ENCODE measurements around the gene TSPAN11. TPM values are rescaled to one million over a fixed set of nuclear protein-coding genes. Genes with fewer than 3 reads are reported as not detected.

Gene TSPAN11
- total RNA-seq, 1 experiment from 2014 or later, result not detected

Other genes starting within 250 kb of the TSPAN11 start
- 46.6 TPM for gene IPO8, start 230.9 kb upstream of the TSPAN11 start, total RNA-seq (2021; ENCODE audit: unreplicated experiment)
- gene CAPRIN2, start 171.8 kb upstream of the TSPAN11 start, total RNA-seq (2021; ENCODE audit: unreplicated experiment), result 28.6 TPM
- 96.2 TPM for gene DDX11, start 147.1 kb downstream of the TSPAN11 start, total RNA-seq (2021; ENCODE audit: unreplicated experiment)